ACC112 (cell line): ENCODE data around the gene ERI3.

Source experiments
- H2AFZ ChIP-seq: fragments of 200-600 bp; sonication (generic); one replicate; pipeline ENCODE4 v1.6.0; 2017; ENCODE audit warnings: antibody characterized with exemption, low read length; ENCODE audit not compliant: unreplicated experiment
- H3K27ac ChIP-seq: fragments of 200-600 bp; sonication (generic); 2 replicates; pipeline ENCODE4 v1.5.1; 2014; ENCODE audit warnings: low read depth, mild to moderate bottlenecking, antibody characterized with exemption, low read length, moderate library complexity
- H3K27me3 ChIP-seq: fragments of 200-600 bp; sonication (generic); 2 replicates; pipeline ENCODE4 v1.6.1; 2014; ENCODE audit warnings: mild to moderate bottlenecking, antibody characterized with exemption, low read length, moderate library complexity, mixed read lengths; ENCODE audit not compliant: insufficient read depth
- H3K36me3 ChIP-seq: fragments of 200-600 bp; sonication (generic); 2 replicates; pipeline ENCODE4 v1.6.1; 2016; ENCODE audit warnings: mild to moderate bottlenecking, antibody characterized with exemption, low read length, moderate library complexity, mixed read lengths; ENCODE audit not compliant: insufficient read depth
- H3K4me1 ChIP-seq: fragments of 200-600 bp; sonication (generic); one replicate; pipeline ENCODE4 v1.6.1; 2016; ENCODE audit warnings: low read length, mixed read lengths; ENCODE audit not compliant: insufficient read depth, unreplicated experiment, control insufficient read depth
- H3K4me3 ChIP-seq: fragments of 200-600 bp; sonication (generic); 2 replicates; pipeline ENCODE4 v1.5.1; 2014; ENCODE audit warnings: mild to moderate bottlenecking, low read depth, low read length
- H3K79me2 ChIP-seq: fragments of 200-600 bp; sonication (generic); one replicate; pipeline ENCODE4 v1.6.0; 2016; ENCODE audit warnings: low read length; ENCODE audit not compliant: control insufficient read depth, unreplicated experiment, insufficient read depth

Gene ERI3

GRCh38 chr1:44270686-44271628, 84.1 kb downstream of the ERI3 start:
- no peaks in the 10 kb centered on the region for H3K27me3 ChIP-seq
- no peaks in the 10 kb centered on the region for H3K36me3 ChIP-seq
- H3K4me1 ChIP-seq, result peaks cover 9% of the 10 kb centered on the region
- H3K79me2 ChIP-seq, result no peaks in the 10 kb centered on the region
- H2AFZ ChIP-seq, result no peak overlapping the region
- H3K27ac ChIP-seq, result no peak overlapping the region
- H3K4me3 ChIP-seq, result no peak overlapping the region

DNA sequence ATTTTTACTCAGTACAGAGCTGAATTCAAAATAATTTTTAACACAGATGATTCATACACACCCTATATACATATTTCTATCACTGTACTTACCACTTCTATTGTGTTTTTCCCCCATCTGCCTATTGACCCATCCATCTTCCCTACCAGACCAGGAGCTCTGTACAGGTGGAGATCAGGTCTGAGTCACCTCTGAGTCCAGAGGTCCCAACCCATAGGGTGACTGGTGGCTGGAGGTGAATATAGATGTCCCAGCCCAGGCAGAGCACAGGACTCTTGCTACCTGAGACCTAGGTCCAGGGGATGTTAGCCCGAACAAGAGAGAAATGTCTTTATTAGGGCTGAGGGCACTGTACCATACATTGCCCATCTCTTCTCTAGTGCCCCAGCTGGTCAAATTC, 87.0 kb downstream of the ERI3 start:
- H3K36me3 ChIP-seq, result no peaks in the 10 kb centered on the region
- no peaks in the 10 kb centered on the region for H3K4me1 ChIP-seq

DNA sequence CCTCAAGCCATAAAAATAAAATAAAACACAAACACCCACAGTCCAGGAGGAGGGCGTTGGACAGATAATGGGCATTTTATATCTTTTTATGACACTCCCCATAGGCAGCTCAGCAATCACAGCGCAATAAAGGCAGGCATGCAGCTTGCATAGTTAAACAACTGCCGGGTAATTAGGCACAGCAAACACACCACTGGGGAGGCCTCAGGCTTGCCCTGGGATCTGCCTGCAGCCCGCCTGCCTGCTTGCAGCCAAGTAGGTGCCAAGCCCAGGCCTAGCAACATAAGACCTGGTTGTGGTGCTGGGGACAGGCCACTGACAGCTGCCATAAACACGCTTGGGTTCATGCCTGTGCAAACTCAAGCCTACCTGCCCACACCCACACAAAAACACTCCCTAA, 87.6 kb downstream of the ERI3 start:
- no peak overlapping the region for H3K27ac ChIP-seq
- no peaks in the 10 kb centered on the region for H3K36me3 ChIP-seq
- H3K4me3 ChIP-seq, result no peak overlapping the region
- H2AFZ ChIP-seq, result no peak overlapping the region
- H3K27me3 ChIP-seq, result no peaks in the 10 kb centered on the region
- H3K79me2 ChIP-seq, result no peaks in the 10 kb centered on the region
- no peaks in the 10 kb centered on the region for H3K4me1 ChIP-seq

More for the DNA sequence above, 87.0 kb downstream of the ERI3 start:
- H3K27me3 ChIP-seq, result no peaks in the 10 kb centered on the region
- H3K4me3 ChIP-seq, result no peak overlapping the region
- H3K79me2 ChIP-seq, result no peaks in the 10 kb centered on the region
- no peak overlapping the region for H3K27ac ChIP-seq
- H2AFZ ChIP-seq, result no peak overlapping the region

DNA sequence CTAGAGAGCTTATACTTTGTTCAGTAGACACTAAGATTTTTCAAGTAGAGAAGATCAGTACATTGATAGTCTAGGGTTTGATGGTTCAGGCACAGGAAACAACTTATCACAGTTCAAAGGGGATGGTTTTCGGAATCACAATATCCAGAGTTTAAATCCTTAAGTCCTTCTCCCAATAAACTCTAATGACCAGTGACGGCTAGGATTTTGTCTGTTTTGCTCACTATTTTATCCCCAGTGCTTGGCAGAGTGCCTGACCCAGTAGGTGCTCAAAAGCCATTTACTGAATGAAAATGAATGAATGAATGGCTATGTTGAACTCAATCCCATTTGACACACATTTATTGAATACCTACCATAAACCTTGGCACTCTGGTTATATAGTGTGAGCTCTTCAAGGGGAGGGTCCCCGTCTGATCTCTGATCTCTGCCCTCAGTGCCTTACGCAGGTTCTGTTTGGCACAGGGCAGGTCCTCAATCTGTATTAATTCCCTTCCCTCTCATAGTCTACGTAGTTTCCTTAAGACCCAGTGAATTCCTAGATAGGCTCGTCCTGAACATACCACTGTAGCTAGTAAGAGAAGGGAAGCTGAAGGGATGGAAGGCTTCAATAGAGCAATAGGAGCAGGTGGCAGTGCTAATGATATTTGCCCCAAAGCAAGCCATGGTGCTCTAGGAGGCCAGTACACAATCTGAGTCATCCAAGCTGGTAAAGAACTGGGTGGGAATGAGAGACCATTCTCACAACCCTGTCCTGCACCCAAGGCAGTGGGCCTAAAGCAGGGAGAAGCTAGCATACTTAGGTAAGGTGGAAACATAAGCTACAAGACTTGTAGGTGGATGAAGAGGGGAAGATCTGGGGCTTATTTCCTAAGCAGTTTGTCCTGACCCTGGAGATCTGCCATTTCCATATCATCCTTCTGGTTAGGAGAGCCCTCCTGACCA, 88.4 kb downstream of the ERI3 start:
- no peaks in the 10 kb centered on the region for H3K27me3 ChIP-seq
- H3K4me1 ChIP-seq, result no peaks in the 10 kb centered on the region
- H3K27ac ChIP-seq, result no peak overlapping the region
- no peaks in the 10 kb centered on the region for H3K36me3 ChIP-seq
- H3K79me2 ChIP-seq, result no peaks in the 10 kb centered on the region
- no peak overlapping the region for H3K4me3 ChIP-seq
- no peak overlapping the region for H2AFZ ChIP-seq

DNA sequence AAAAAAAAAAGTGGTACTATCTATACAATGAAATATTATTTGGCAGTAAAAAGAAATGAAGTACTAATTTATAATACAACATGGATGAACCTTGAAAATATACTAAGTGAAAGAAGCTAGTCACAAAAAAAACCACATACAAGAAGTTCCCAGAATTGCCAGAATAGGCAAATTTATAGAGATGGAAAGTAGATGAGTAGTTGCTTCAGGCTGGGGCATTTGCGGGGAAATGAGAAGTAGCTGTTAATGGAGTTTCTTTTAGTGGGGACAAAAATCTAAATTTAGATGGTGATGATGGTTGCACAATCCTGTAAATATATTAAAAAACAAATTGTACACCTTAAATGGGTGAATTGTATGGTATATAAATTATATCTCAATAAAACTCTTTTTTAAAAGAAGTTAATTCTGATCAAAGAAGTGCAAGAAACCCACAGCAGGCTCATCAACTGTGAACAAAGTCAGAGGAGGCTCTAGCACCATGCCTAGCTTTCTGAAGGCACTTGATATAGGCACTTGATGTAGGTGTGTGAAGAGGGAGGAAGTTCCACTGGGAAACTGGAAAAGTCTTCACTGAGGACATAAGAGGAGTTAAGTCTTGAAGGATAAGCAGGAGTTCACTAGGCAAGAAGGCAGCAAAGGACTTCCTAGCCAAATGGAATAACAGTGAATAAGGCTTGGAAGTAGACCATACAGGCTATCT, 89.2 kb downstream of the ERI3 start:
- Histone ChIP-seq H3K4me3 (no peak overlapping the region), H3K79me2 (no peaks in the 10 kb centered on the region), H3K27ac (no peak overlapping the region), H3K27me3 (no peaks in the 10 kb centered on the region), H3K4me1 (no peaks in the 10 kb centered on the region), H2AFZ (no peak overlapping the region), H3K36me3 (no peaks in the 10 kb centered on the region)

- Histone ChIP-seq H3K4me1 (no peaks in the 10 kb centered on the region), H3K27ac (no peak overlapping the region), H3K36me3 (no peaks in the 10 kb centered on the region)
These were observed 90.6 kb downstream of the ERI3 start for GRCh38 chr1:44264451-44264771.

DNA sequence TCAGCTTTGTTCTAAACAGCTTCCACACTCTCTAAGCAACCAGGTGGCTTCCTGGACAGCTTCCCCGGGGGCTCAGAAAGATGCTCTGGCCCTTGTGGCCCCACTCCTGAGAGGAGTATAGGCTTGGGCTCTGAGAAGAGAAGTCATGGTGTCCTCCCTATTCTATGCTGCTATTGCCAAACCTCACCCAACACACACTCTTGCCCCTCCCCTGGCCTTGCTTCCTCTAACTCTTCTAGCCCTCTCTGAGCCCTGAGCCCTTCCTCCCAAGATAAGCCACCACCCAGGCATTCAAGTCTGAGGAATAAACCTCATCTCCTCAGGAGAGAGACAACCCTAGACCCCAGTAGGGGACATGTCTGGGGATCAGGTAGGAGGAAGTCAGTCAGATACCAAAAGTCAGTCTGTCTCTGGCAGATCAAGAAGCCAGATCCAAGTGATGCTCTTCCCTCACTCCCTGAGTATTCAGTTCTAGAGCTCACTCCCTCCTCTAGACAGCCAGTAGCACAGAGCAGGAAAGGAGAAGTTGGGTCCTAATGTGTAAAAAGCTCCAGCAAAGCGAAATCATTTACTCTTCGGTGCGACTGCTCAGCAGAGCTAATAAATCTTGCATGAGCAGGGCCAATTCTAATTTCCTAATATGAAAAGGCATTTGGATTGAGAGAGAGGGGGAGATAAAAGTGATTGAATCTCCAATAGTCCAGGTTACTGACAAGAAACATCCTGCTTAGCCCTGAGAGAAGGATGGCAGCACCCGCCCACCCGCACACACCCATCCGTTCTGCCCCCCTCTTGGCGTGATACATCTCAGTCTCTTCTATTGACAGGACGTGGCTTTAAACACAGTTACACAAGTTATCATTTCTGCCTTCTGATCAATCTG, 91.2 kb downstream of the ERI3 start:
- H3K27me3 ChIP-seq, result no peaks in the 10 kb centered on the region
- no peaks in the 10 kb centered on the region for H3K36me3 ChIP-seq
- no peak overlapping the region for H3K27ac ChIP-seq

More at GRCh38 chr1:44264451-44264771, 90.6 kb downstream of the ERI3 start:
- no peaks in the 10 kb centered on the region for H3K27me3 ChIP-seq
- no peak overlapping the region for H2AFZ ChIP-seq
- no peaks in the 10 kb centered on the region for H3K79me2 ChIP-seq
- H3K4me3 ChIP-seq, result no peak overlapping the region

DNA sequence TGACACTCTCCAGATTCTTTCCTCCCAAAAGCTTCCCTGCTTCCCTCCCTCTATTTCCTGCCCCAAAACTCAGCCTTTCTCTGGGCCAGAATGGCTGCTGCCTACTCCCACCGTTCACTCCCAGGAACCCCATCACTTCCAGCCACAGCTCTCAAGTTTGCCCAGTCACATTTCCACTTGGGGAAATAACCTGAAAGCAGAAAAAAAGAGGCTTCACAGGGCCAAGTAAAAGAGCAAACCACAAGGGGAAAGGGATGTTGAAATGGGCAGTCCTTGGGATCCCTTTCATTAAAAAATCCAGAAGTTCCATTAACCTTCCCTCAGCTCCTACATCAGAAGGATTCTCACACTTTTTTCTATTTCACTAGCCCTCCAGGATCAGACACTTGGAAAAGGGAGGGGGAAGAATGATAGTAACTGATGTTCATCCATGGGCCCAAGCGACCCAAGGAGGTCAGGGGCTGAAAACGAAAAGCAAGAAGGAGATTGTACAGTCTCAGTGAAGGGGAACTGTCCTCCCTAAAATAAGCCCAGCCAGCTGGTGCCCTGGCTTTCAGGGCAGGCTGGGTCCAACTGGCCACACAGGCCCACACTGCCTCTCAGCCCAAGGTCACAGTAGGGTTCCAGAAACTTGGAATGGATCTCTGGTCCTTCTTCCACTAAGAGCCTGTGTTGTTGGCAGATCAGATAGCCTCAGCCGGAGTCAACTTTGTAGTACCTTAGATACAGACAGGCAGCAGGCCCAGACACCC, 92.1 kb downstream of the ERI3 start:
- Histone ChIP-seq H2AFZ (no peak overlapping the region), H3K79me2 (no peaks in the 10 kb centered on the region), H3K4me3 (no peak overlapping the region), H3K27me3 (no peaks in the 10 kb centered on the region), H3K36me3 (no peaks in the 10 kb centered on the region), H3K4me1 (no peaks in the 10 kb centered on the region), H3K27ac (no peak overlapping the region)

More for the DNA sequence above, 91.2 kb downstream of the ERI3 start:
- H3K79me2 ChIP-seq, result no peaks in the 10 kb centered on the region
- no peak overlapping the region for H2AFZ ChIP-seq
- no peak overlapping the region for H3K4me3 ChIP-seq
- H3K4me1 ChIP-seq, result no peaks in the 10 kb centered on the region

DNA sequence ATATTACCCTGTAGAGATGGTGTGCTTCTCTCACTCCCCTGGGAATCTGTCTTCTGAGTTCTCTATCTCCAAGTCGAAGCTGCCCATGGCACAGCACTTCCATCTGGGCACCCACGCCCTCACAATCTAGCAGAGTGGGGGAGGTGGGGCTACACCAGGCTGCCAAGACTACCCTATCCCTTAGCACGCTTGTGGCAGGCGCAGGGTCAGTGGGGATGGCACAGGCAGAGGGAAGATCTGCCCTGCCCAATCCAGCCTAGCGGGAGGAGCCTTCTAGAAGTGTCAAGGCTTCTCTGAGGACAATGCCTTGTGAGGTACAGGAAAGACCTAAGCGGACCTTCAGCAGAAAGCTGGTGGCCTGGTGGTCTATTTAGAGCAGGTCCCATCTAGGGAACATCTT, 92.6 kb downstream of the ERI3 start:
- no peaks in the 10 kb centered on the region for H3K4me1 ChIP-seq
- no peaks in the 10 kb centered on the region for H3K36me3 ChIP-seq
- no peaks in the 10 kb centered on the region for H3K79me2 ChIP-seq
- no peaks in the 10 kb centered on the region for H3K27me3 ChIP-seq
- no peak overlapping the region for H2AFZ ChIP-seq
- no peak overlapping the region for H3K27ac ChIP-seq
- H3K4me3 ChIP-seq, result no peak overlapping the region
